Stimulated activated naive CD8-positive, alpha-beta T cell treated with anti-CD3 and anti-CD28 coated beads, Interleukin-15, Interleukin-2, amounts not matched to agents 100 ng/mL and 50 ng/mL, for 24 hours (primary cell): ENCODE data around the gene CCDC27.
"Not testable (repeated sequence)": the region's sequence is repeated elsewhere in the genome, so short reads cannot be mapped to it uniquely, and the experiment has no call there.

ENCODE experiments used
- H3K27ac Mint-ChIP-seq: one replicate; pipeline ENCODE4 v1.8.0; 2021; ENCODE audit warnings: mild to moderate bottlenecking, mixed read lengths
- H3K27me3 Mint-ChIP-seq: one replicate; pipeline ENCODE4 v1.8.0; 2021; ENCODE audit warnings: mixed read lengths
- H3K36me3 Mint-ChIP-seq: one replicate; pipeline ENCODE4 v1.8.0; 2021; ENCODE audit warnings: low read depth, mixed read lengths
- H3K4me1 Mint-ChIP-seq: one replicate; pipeline ENCODE4 v1.8.0; 2021; ENCODE audit warnings: low read depth, mixed read lengths
- H3K4me3 Mint-ChIP-seq: one replicate; pipeline ENCODE4 v1.8.0; 2021; ENCODE audit warnings: mild to moderate bottlenecking, mixed read lengths
- H3K9me3 Mint-ChIP-seq: one replicate; pipeline ENCODE4 v1.8.0; 2021; ENCODE audit warnings: mixed read lengths

CCDC27 gene

DNA sequence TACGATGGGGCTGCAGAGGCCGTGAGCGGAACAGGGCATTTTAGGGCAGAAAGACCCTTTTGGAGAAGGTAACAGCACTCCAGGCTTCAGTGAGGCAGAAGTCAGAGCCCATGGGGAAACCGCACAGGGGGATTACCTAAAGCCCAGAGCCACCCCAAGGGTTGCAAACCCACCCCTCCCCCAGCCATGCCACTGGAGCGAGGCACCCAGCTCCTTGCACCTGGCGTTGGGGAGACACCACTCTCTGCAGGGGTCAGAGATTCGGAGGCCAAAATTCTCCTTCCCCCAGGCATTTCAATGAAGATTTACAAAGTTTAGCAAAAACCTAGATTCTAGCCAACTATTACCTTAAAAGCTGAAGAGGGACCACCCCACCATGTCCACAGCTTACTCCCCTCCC is 38.4 kb upstream of the CCDC27 start:
- peaks cover 13% of the 10 kb centered on the region for H3K27me3 Mint-ChIP-seq
- H3K4me3 Mint-ChIP-seq: no peak overlapping the region
- no peaks in the 10 kb centered on the region for H3K36me3 Mint-ChIP-seq
- no peaks in the 10 kb centered on the region for H3K9me3 Mint-ChIP-seq
- H3K4me1 Mint-ChIP-seq: no peaks in the 10 kb centered on the region
- H3K27ac Mint-ChIP-seq: no peak overlapping the region

- Mint-ChIP-seq H3K27ac (no peak overlapping the region), H3K27me3 (peaks cover 13% of the 10 kb centered on the region), H3K9me3 (no peaks in the 10 kb centered on the region), H3K4me3 (no peak overlapping the region), H3K36me3 (no peaks in the 10 kb centered on the region), H3K4me1 (no peaks in the 10 kb centered on the region)
Measured at GRCh38 chr1:3714284-3714741, 37.9 kb upstream of the CCDC27 start.

- H3K36me3 Mint-ChIP-seq: no peaks in the 10 kb centered on the region
- no peaks in the 10 kb centered on the region for H3K4me1 Mint-ChIP-seq
Measured at GRCh38 chr1:3714814-3715213, 37.4 kb upstream of the CCDC27 start.

GRCh38 chr1:3716351-3716750 is 35.9 kb upstream of the CCDC27 start:
- H3K27me3 Mint-ChIP-seq: peaks cover 4% of the 10 kb centered on the region
- H3K27ac Mint-ChIP-seq: no peak overlapping the region
- H3K4me1 Mint-ChIP-seq: no peaks in the 10 kb centered on the region
- H3K36me3 Mint-ChIP-seq: no peaks in the 10 kb centered on the region
- H3K9me3 Mint-ChIP-seq: no peaks in the 10 kb centered on the region
- no peak overlapping the region for H3K4me3 Mint-ChIP-seq

More at GRCh38 chr1:3714814-3715213, 37.4 kb upstream of the CCDC27 start:
- peaks cover 8% of the 10 kb centered on the region for H3K27me3 Mint-ChIP-seq
- no peak overlapping the region for H3K4me3 Mint-ChIP-seq
- H3K27ac Mint-ChIP-seq: no peak overlapping the region
- H3K9me3 Mint-ChIP-seq: no peaks in the 10 kb centered on the region

GRCh38 chr1:3717041-3717714 is 35.1 kb upstream of the CCDC27 start:
- no peaks in the 10 kb centered on the region for H3K27me3 Mint-ChIP-seq
- H3K4me1 Mint-ChIP-seq: no peaks in the 10 kb centered on the region
- H3K4me3 Mint-ChIP-seq: no peak overlapping the region
- H3K9me3 Mint-ChIP-seq: no peaks in the 10 kb centered on the region
- H3K27ac Mint-ChIP-seq: no peak overlapping the region
- H3K36me3 Mint-ChIP-seq: no peaks in the 10 kb centered on the region

DNA sequence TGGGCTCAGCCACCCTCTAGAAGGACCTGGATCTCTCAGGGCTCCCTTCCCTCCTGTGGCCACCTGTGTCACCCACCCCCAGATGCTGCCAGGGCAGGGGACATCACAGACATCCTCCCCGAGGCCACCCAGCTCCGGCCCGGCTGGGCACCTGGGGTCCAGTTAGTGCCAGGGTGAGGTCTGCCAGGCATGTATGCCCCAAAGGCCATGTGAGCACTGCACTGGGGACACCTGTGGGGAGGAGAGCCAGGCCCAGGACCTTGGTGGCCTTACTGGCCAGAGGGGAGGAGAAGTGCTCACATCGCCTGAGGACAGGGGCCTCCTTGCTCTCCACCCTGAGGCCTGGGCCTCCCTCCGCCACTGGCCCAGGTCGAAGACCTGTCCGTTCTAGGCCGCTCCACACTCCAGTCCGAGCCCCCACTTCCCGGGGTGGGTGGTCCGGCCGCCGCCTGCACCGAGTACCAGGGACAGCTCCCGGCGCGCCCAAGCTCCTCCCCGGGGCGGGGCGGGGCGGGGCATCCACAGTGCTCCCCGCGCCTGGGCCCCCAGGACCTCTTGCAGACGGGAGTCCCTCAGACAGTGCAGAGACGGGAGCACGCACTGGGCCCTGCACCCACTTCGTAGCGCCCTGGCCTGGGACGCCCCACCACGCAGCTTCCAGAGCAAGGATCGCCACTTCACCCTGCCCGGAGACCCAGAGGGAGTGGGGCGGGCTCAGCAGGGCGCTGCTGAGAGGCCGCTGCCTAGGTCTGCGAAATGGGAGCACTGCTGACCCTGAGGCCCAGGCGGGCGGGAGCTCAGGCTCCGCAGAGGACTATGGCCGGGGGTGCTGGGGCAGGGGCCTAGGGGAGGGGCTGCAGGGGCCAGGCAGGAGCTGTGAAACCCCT is 34.3 kb upstream of the CCDC27 start:
- Mint-ChIP-seq H3K36me3 (no peaks in the 10 kb centered on the region), H3K27ac (no peak overlapping the region), H3K4me3 (no peak overlapping the region), H3K9me3 (no peaks in the 10 kb centered on the region), H3K4me1 (no peaks in the 10 kb centered on the region), H3K27me3 (no peaks in the 10 kb centered on the region)

DNA sequence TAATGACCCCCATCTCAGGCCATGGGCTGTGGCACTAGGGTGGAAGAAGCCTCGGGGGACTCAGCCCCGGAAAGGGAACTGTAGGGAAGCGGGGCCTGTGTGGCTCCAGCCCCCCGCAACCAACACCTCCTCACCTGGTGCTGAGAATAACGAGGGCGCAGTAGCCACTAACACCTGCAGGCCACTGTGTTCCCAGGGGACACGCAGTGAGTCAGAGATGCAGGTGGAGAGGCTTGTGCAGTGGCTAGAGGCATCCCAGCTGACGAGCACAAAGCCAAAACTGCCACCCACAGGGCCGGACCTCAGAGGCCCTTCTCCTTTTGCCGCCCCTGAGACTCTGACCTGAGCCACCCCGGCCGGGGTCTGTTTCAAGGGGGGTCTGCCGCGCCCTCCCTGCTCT is 33.5 kb upstream of the CCDC27 start:
- H3K27ac Mint-ChIP-seq: no peak overlapping the region
- no peak overlapping the region for H3K4me3 Mint-ChIP-seq
- no peaks in the 10 kb centered on the region for H3K4me1 Mint-ChIP-seq
- H3K9me3 Mint-ChIP-seq: no peaks in the 10 kb centered on the region
- no peaks in the 10 kb centered on the region for H3K36me3 Mint-ChIP-seq
- H3K27me3 Mint-ChIP-seq: no peaks in the 10 kb centered on the region

GRCh38 chr1:3721955-3722465 is 30.2 kb upstream of the CCDC27 start:
- Mint-ChIP-seq H3K27ac (no peak overlapping the region), H3K36me3 (no peaks in the 10 kb centered on the region), H3K9me3 (no peaks in the 10 kb centered on the region), H3K4me3 (no peak overlapping the region), H3K4me1 (no peaks in the 10 kb centered on the region), H3K27me3 (no peaks in the 10 kb centered on the region)

DNA sequence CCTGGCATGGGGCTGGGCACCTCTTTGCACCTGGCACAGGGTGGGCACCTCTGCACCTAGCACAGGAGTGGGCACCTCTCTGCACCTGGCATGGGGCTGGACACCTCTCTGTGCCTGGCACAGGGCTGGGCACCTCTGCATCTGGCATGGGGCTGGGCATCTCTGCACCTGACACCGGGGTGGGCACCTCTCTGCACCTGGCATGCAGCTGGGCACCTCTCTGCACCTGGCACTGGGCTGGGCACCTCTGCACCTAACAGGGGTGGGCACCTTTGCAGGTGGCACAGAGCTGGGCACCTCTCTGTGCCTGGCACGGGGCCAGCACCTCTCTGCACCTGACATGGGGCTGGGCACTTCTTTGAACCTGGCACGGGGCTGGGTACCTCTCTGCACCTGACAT is 29.4 kb upstream of the CCDC27 start:
- no peaks in the 10 kb centered on the region for H3K27me3 Mint-ChIP-seq
- no peaks in the 10 kb centered on the region for H3K36me3 Mint-ChIP-seq
- H3K27ac Mint-ChIP-seq: no peak overlapping the region
- no peaks in the 10 kb centered on the region for H3K4me1 Mint-ChIP-seq
- no peak overlapping the region for H3K4me3 Mint-ChIP-seq
- H3K9me3 Mint-ChIP-seq: no peaks in the 10 kb centered on the region

DNA sequence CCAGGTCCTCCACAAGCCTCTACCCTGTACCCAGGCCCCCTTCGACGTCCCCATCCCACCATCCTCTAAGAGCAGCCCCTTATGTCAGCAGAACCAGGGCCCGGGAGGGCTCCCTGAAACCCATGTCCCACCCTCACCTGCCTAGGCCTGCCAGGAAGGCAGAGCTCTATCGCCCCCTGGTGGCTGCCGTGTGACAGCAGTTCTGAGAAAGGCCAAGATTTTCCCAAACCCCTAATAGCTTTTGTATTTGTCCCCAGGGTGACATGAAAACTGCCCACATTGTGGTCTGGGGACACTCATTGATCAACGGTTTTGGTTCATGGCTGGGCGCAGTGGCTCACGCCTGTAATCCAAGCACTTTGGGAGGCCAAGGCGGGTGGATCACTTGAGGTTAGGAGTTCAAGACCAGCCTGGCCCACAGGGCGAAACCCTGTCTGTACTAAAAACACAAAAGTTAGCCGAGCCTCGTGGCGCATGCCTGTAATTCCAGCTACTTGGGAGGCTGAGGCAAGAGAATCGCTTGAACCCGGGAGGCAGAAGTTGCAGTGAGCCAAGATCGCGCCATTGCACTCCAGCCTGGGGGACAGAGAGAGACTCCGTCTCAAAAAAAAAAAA is 27.7 kb upstream of the CCDC27 start:
- not testable (repeated sequence) for H3K4me1 Mint-ChIP-seq, H3K27me3 Mint-ChIP-seq, H3K4me3 Mint-ChIP-seq, H3K36me3 Mint-ChIP-seq, H3K27ac Mint-ChIP-seq, H3K9me3 Mint-ChIP-seq

- H3K4me3 Mint-ChIP-seq: no peak overlapping the region
- no peaks in the 10 kb centered on the region for H3K9me3 Mint-ChIP-seq
- H3K27ac Mint-ChIP-seq: no peak overlapping the region
- H3K27me3 Mint-ChIP-seq: no peaks in the 10 kb centered on the region
- H3K36me3 Mint-ChIP-seq: no peaks in the 10 kb centered on the region
- no peaks in the 10 kb centered on the region for H3K4me1 Mint-ChIP-seq
Measured at GRCh38 chr1:3725366-3725765, 26.9 kb upstream of the CCDC27 start.

GRCh38 chr1:3727042-3727824 is 25.0 kb upstream of the CCDC27 start:
- no peak overlapping the region for H3K4me3 Mint-ChIP-seq
- no peaks in the 10 kb centered on the region for H3K9me3 Mint-ChIP-seq
- H3K27ac Mint-ChIP-seq: no peak overlapping the region
- no peaks in the 10 kb centered on the region for H3K4me1 Mint-ChIP-seq
- H3K36me3 Mint-ChIP-seq: no peaks in the 10 kb centered on the region
- no peaks in the 10 kb centered on the region for H3K27me3 Mint-ChIP-seq

GRCh38 chr1:3727825-3728776 is 24.1 kb upstream of the CCDC27 start:
- Mint-ChIP-seq H3K36me3 (no peaks in the 10 kb centered on the region), H3K4me1 (no peaks in the 10 kb centered on the region), H3K27me3 (no peaks in the 10 kb centered on the region), H3K9me3 (no peaks in the 10 kb centered on the region), H3K4me3 (no peak overlapping the region), H3K27ac (no peak overlapping the region)
